HCT116 (cell line): ENCODE data around the gene ZNF473.
A peak's percentile ranks its signal among the peaks of the same experiment; 100 is the strongest.

Experiments
- EZH2 ChIP-seq: fragments of 200-600 bp; sonication (generic); IDR thresholded peaks from 2 replicates; pipeline ENCODE4 v1.6.1; 2017; ENCODE audit warnings: antibody characterized with exemption, mixed run types
- EZH2phosphoT487 ChIP-seq: fragments of 200-600 bp; IDR thresholded peaks from 2 replicates; pipeline ENCODE4 v1.6.1; 2018; ENCODE audit warnings: antibody characterized with exemption, borderline replicate concordance
- POLR2A ChIP-seq: IDR thresholded peaks from 2 replicates; pipeline ENCODE4 v1.7.0; 2011; ENCODE audit warnings: borderline replicate concordance; ENCODE audit not compliant: insufficient read depth, insufficient read length; ENCODE audit errors: extremely low read depth
- SP1 ChIP-seq: IDR thresholded peaks from 2 replicates; pipeline ENCODE4 v1.6.1; 2012; ENCODE audit warnings: low read depth
- YY1 ChIP-seq: IDR thresholded peaks from 2 replicates; pipeline ENCODE4 v1.6.1; 2011; ENCODE audit warnings: low read length, low read depth, moderate library complexity, mild to moderate bottlenecking; ENCODE audit not compliant: insufficient replicate concordance; ENCODE audit errors: extremely low read depth
- TF ChIP-seq, protein P1 (sequence below), 3 experiments: fragments of 200-600 bp in 1 of 3; sonication (generic) in 1 of 3; IDR thresholded peaks in 2 of 3; conservative IDR thresholded peaks in 1 of 3; 2 replicates each; pipeline ENCODE4 v1.5.1; 2012 to 2017; ENCODE audit warnings: low read depth in 2 of 3, low read length in 2 of 3, antibody characterized with exemption in 1 of 3, borderline replicate concordance in 1 of 3, control low read depth in 1 of 3, mild to moderate bottlenecking in 1 of 3, mixed read lengths in 1 of 3, mixed run types in 1 of 3, moderate library complexity in 1 of 3; ENCODE audit not compliant: insufficient read depth in 1 of 3

DNA sequence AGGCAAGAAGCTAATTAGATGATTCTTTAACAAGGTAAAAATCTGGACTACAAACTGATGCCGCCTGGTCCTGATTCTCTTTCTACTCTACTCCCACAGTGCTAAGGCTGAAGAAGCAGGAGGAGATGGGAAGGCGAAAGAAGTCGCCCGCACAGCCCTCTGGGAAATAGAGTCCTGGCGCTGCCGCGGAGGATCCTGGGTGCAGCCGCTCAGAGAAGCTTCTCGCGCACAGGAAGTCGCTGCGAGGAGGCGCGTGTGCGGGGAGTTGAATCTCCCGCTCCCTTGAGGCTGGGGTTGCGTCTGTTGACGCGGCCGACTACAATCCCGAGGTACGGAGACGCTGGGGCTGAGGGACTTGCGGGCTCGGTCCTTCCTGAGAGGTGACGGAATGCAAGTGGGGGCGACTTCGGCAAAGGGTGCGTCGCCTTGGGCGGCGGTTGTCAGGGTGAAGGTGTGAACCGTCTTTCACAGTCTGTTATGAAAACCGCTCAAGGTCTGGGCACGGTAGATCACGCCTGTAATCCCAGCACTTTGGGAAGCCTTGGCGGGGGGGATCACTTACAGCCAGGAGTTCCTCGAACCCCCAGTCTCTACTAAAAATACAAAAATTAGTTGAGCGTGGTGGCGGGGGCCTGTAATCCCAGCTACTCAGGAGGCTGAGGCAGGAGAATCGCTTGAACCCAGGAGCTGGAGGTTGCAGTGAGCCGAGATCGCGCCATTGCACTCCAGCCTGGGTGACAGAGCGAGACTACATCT is at the start of gene ZNF473:
- no peak for TF ChIP-seq POLR2A
- TF ChIP-seq, protein P1, sequence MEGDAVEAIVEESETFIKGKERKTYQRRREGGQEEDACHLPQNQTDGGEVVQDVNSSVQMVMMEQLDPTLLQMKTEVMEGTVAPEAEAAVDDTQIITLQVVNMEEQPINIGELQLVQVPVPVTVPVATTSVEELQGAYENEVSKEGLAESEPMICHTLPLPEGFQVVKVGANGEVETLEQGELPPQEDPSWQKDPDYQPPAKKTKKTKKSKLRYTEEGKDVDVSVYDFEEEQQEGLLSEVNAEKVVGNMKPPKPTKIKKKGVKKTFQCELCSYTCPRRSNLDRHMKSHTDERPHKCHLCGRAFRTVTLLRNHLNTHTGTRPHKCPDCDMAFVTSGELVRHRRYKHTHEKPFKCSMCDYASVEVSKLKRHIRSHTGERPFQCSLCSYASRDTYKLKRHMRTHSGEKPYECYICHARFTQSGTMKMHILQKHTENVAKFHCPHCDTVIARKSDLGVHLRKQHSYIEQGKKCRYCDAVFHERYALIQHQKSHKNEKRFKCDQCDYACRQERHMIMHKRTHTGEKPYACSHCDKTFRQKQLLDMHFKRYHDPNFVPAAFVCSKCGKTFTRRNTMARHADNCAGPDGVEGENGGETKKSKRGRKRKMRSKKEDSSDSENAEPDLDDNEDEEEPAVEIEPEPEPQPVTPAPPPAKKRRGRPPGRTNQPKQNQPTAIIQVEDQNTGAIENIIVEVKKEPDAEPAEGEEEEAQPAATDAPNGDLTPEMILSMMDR (IDR thresholded peaks at IDR 0.05 in 2 of 3, conservative IDR thresholded peaks at IDR 0.05 in 1 of 3; ENCODE audit: borderline replicate concordance in 1 of 3, insufficient read depth in 1 of 3, low read depth in 2 of 3, low read length in 2 of 3): no peak
- no peak for TF ChIP-seq EZH2phosphoT487
- no peak for TF ChIP-seq EZH2
- TF ChIP-seq YY1: peak; percentile 20
- TF ChIP-seq SP1: no peak
